Cardiac fibroblast (primary cell): ENCODE data around the gene NRXN3.

ENCODE experiments used
- DNase-seq, 2 donors: peaks; one replicate each; pipeline versions ENCODE4 v3.0.0 to v3.0.0-alpha.2; 2010; ENCODE audit warnings: low read depth in 2 of 2
- H3K4me3 ChIP-seq, 2 donors: replicated peaks in 1 of 2; 1 replicate in 1 of 2; 2 replicates in 1 of 2; pipeline ENCODE4 v1.5.1; 2011; ENCODE audit warnings: low read depth in 2 of 2, low read length in 2 of 2, mild to moderate bottlenecking in 2 of 2, moderate library complexity in 1 of 2
- TF ChIP-seq, protein P1 (sequence below): IDR thresholded peaks from one replicate; pipeline ENCODE4 v1.5.1; 2011; ENCODE audit warnings: low read depth, mild to moderate bottlenecking, low read length, inconsistent platforms

NRXN3 gene

DNA sequence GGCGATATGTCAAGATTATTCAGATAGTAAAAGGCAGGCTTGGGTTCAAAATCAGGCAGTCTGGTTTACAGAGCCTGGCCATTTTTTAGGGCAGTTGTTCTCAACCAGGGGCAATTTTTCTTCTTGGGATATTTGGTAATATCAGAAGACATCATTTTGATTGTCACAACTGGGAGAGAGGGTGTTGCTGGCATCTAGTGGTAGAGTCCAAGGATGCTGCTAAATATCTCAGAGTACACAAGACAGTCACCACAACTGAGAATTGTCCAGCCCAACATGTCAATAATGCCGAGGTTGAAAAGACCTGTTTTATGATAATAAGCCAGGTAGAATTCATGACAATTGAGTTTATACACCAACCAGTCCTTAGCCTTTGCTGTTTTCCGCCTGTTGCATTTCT lies 733.9 kb downstream of the NRXN3 start:
- TF ChIP-seq, protein P1, sequence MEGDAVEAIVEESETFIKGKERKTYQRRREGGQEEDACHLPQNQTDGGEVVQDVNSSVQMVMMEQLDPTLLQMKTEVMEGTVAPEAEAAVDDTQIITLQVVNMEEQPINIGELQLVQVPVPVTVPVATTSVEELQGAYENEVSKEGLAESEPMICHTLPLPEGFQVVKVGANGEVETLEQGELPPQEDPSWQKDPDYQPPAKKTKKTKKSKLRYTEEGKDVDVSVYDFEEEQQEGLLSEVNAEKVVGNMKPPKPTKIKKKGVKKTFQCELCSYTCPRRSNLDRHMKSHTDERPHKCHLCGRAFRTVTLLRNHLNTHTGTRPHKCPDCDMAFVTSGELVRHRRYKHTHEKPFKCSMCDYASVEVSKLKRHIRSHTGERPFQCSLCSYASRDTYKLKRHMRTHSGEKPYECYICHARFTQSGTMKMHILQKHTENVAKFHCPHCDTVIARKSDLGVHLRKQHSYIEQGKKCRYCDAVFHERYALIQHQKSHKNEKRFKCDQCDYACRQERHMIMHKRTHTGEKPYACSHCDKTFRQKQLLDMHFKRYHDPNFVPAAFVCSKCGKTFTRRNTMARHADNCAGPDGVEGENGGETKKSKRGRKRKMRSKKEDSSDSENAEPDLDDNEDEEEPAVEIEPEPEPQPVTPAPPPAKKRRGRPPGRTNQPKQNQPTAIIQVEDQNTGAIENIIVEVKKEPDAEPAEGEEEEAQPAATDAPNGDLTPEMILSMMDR: no peak
- DNase-seq: no peak
- H3K4me3 ChIP-seq: no peak overlapping the region

DNA sequence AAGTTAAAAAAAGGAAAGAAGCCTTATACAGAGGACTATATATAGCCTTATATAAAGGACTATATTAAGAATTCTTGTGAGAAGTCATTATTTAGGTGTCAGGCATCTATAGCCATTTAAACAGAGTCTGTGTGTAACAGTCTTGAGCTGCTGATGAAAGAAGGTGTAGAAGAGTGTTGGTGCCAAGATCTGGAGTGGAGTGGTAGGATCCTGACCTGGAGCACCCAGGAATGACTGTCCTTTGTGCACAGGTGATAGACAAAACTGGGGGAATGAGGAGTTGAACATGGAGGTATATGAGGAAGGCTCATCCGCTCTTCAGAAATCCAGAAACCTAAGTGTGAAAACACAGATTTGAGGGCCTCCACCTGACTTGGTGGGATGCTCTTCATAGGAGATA lies 747.3 kb downstream of the NRXN3 start:
- DNase-seq: no peak
- H3K4me3 ChIP-seq: no peak overlapping the region

GRCh38 chr14:78921856-78922255 lies 751.7 kb downstream of the NRXN3 start:
- no peak overlapping the region for H3K4me3 ChIP-seq
- TF ChIP-seq, protein P1: no peak
- DNase-seq: peak; percentile 33 to 72

More for the DNA sequence above, 747.3 kb downstream of the NRXN3 start:
- TF ChIP-seq, protein P1: no peak

DNA sequence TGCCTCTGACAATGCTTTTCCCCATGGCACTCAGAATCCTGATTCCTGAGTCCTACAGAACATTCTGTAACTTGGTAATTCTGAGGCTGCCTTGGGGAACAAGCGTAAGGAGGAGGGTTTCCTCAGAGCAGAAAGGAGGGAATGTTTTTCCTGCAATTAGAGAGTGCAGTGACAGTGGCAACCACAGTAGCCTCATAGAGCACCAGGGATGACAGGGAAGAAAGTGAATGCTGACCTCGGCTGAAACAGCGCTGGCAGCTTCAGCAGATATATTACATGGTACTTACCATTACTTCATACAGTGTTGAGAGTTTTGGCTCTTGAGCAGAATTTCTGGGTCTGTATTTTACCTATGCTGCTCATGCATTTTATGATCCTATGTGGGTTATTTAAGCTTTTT lies 757.1 kb downstream of the NRXN3 start:
- TF ChIP-seq, protein P1: no peak
- H3K4me3 ChIP-seq: no peak overlapping the region
- no peak for DNase-seq

GRCh38 chr14:78933166-78933565 lies 763.0 kb downstream of the NRXN3 start:
- TF ChIP-seq, protein P1: no peak
- peak in 1 of 2 donors; percentile 2 for DNase-seq
- H3K4me3 ChIP-seq: no peak overlapping the region

DNA sequence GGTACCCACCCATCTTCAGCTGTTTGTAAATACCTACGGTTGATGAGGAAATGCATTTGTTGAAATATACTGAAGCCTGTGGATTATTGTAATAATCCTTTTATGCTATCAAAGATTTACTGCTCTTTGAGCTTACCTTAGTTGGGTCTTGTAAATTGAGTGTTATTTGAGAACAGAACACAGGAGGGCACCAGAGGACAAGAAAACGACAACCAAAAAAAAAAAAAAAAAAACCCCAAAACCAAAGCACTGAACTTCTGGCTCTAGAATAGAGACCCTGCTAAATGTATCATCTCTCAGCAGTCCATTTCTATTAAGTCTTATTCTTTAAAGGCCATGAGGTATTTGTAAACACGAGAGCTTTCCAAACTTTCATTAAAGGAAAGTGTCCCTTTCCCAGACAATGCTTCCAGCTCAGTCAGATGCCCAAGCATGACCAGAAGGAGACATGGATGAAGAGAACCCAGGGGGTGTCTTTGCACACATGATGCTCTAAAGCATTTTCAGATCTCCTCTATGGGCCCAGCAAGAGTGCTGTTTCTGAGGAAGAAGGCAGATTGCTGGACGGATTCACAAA lies 763.9 kb downstream of the NRXN3 start:
- peak; percentile 60 to 62 for DNase-seq
- H3K4me3 ChIP-seq: no peak overlapping the region
- TF ChIP-seq, protein P1: peak; percentile 35

DNA sequence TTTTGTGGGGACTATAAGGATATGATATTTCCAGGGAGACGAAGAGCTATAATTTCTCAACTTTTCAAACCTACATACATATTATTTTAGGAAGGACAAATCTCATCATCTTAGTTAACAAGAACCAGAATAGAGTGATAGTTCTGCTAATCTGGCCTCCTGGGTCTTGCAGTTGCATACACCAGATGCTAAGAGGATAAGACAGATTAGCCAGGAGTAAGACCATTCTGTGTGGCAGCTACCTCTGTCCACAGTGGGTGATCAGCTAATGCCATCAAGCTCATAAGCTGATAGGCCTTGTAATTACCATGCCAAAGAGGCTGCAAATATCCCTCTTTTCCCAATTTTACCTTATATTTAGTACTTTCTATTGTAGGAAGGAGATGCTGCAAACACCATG lies 776.8 kb downstream of the NRXN3 start:
- no peak overlapping the region for H3K4me3 ChIP-seq
- TF ChIP-seq, protein P1: no peak
- DNase-seq: no peak
